ENCODE data around the gene ITGA4. TPM values are rescaled to one million over a fixed set of nuclear protein-coding genes. Genes with fewer than 3 reads are reported as not detected.

ITGA4 gene
- total RNA-seq, 2 donors from 2014 or later, result 4.1 to 6.7 TPM

- H3K27ac ChIP-seq, result no peak overlapping the region
- intact Hi-C loops (cut with DNase I), result no loop called here
- no peak overlapping the region for H3K4me3 ChIP-seq
- TF ChIP-seq, protein P1, sequence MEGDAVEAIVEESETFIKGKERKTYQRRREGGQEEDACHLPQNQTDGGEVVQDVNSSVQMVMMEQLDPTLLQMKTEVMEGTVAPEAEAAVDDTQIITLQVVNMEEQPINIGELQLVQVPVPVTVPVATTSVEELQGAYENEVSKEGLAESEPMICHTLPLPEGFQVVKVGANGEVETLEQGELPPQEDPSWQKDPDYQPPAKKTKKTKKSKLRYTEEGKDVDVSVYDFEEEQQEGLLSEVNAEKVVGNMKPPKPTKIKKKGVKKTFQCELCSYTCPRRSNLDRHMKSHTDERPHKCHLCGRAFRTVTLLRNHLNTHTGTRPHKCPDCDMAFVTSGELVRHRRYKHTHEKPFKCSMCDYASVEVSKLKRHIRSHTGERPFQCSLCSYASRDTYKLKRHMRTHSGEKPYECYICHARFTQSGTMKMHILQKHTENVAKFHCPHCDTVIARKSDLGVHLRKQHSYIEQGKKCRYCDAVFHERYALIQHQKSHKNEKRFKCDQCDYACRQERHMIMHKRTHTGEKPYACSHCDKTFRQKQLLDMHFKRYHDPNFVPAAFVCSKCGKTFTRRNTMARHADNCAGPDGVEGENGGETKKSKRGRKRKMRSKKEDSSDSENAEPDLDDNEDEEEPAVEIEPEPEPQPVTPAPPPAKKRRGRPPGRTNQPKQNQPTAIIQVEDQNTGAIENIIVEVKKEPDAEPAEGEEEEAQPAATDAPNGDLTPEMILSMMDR (IDR thresholded peaks at IDR 0.05), result no peak
- no peak for DNase-seq
- no peaks in the 10 kb centered on the region for H3K36me3 ChIP-seq
- no peaks in the 10 kb centered on the region for H3K9me3 ChIP-seq
- H3K27me3 ChIP-seq, result no peaks in the 10 kb centered on the region
- no peaks in the 10 kb centered on the region for H3K4me1 ChIP-seq
- H3K9ac ChIP-seq (ENCODE audit: low read depth in 2 of 2, low read length in 2 of 2), result no peak overlapping the region
Observed at GRCh38 chr2:181517685-181518301, 60.6 kb downstream of the ITGA4 start.

DNA sequence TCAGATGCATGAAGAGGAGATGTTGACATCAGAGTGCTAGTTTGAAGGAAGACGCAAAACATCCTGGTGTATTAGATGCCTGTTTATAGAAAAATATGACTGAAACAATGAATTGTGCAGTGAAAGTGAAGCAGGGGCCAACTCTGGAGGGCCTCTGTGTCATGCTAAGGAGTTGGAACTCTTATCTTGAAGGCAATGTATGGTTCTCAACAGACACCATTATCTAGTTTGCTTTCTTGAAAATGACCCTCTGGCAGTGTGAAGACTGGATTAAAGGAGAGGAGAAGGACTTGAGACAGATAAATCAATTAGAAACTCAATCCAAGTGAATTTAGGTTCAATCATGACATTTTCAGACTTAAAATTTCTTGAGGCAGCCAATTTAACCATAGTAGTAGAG is 63.1 kb downstream of the ITGA4 start:
- Histone ChIP-seq H3K36me3 (no peaks in the 10 kb centered on the region), H3K9me3 (no peaks in the 10 kb centered on the region), H3K9ac (ENCODE audit: low read depth in 2 of 2, low read length in 2 of 2) (no peak overlapping the region), H3K27me3 (no peaks in the 10 kb centered on the region), H3K27ac (no peak overlapping the region), H3K4me1 (no peaks in the 10 kb centered on the region), H3K4me3 (no peak overlapping the region)
- TF ChIP-seq, protein P1 (IDR thresholded peaks at IDR 0.05), result no peak
- intact Hi-C loops (cut with DNase I), result no loop called here
- DNase-seq, result no peak

GRCh38 chr2:181523756-181524155 is 66.6 kb downstream of the ITGA4 start:
- intact Hi-C loops (cut with DNase I), result no loop called here
- H3K27ac ChIP-seq, result no peak overlapping the region
- H3K4me1 ChIP-seq, result no peaks in the 10 kb centered on the region

DNA sequence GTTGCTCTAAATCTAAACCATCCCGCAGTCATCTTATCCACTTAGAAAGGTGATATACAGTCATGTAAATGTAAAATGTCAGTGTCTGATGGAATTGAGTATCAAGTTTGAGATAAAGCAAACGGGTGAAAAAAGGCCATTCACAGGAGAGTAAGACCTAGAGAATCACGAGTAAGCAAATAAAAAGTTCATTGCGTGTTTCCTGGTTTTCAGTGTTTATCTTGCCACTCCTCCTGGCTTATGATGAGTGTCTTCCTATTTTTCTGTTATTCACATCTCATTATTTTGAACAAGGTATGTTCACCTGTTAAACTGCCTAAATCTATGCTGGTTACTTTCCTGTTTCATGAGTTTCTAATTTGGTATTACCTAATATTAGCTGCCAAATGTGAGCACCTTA is 68.8 kb downstream of the ITGA4 start:
- DNase-seq, result no peak
- intact Hi-C loops (cut with DNase I), result no loop called here

More at GRCh38 chr2:181523756-181524155, 66.6 kb downstream of the ITGA4 start:
- H3K9ac ChIP-seq (ENCODE audit: low read depth in 2 of 2, low read length in 2 of 2), result no peak overlapping the region
- no peak overlapping the region for H3K4me3 ChIP-seq
- no peaks in the 10 kb centered on the region for H3K9me3 ChIP-seq
- TF ChIP-seq, protein P1 (IDR thresholded peaks at IDR 0.05), result no peak
- no peaks in the 10 kb centered on the region for H3K36me3 ChIP-seq
- no peak for DNase-seq
- no peaks in the 10 kb centered on the region for H3K27me3 ChIP-seq

GRCh38 chr2:181527058-181527457 is 69.9 kb downstream of the ITGA4 start:
- no peaks in the 10 kb centered on the region for H3K9me3 ChIP-seq
- DNase-seq, result no peak
- H3K9ac ChIP-seq (ENCODE audit: low read depth in 2 of 2, low read length in 2 of 2), result no peak overlapping the region
- intact Hi-C loops (cut with DNase I), result no loop called here
- no peaks in the 10 kb centered on the region for H3K27me3 ChIP-seq
- no peaks in the 10 kb centered on the region for H3K4me1 ChIP-seq
- H3K36me3 ChIP-seq, result no peaks in the 10 kb centered on the region
- TF ChIP-seq, protein P1 (IDR thresholded peaks at IDR 0.05), result no peak
- H3K4me3 ChIP-seq, result no peak overlapping the region
- no peak overlapping the region for H3K27ac ChIP-seq

More for the DNA sequence above, 68.8 kb downstream of the ITGA4 start:
- Histone ChIP-seq H3K4me1 (no peaks in the 10 kb centered on the region), H3K27ac (no peak overlapping the region), H3K36me3 (no peaks in the 10 kb centered on the region), H3K4me3 (no peak overlapping the region), H3K9me3 (no peaks in the 10 kb centered on the region), H3K27me3 (no peaks in the 10 kb centered on the region), H3K9ac (ENCODE audit: low read depth in 2 of 2, low read length in 2 of 2) (no peak overlapping the region)
- TF ChIP-seq, protein P1 (IDR thresholded peaks at IDR 0.05), result no peak
